GM12892 (cell line): ENCODE results near the gene BABAM2.

ENCODE experiments used
- POLR2A ChIP-seq: IDR thresholded peaks from 2 replicates; pipeline ENCODE4 v1.6.1; 2011; ENCODE audit warnings: low read depth, low read length, control low read depth
- POLR2AphosphoS5 ChIP-seq: IDR thresholded peaks from 2 replicates; pipeline ENCODE4 v1.6.1; 2011; ENCODE audit warnings: low read depth, low read length, control low read depth

- TF ChIP-seq POLR2A (no peak), POLR2AphosphoS5 (no peak)
Measured at GRCh38 chr2:28206762-28207161, 316.2 kb downstream of the BABAM2 start.
